ENCODE data around the gene SLAMF9. TPM values are rescaled to one million over a fixed set of nuclear protein-coding genes. Genes with fewer than 3 reads are reported as not detected.

Gene SLAMF9
- total and polyA plus RNA-seq, 2 donors (not counting 3 experiments of a cell fraction or from before 2014, with no cell fraction given), result not detected

DNA sequence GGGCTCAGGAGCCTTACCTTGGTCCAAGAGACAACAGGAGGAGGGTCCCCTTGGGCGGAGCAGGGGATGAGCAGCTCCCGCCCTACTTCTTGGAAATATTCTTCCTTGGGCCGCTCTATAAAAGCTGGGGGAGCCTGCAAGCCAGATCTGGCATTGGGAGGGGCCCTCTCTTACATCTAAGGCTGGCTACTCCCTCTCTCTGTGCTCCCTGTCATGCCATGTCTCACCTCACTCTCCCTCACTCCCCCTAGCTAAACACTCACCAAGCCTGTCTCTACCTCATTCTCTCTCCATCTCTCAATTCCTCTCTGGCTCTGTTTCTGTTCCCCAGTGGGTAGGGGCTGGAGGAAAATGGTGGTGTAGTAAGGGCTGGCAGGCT, 22.3 kb downstream of the SLAMF9 start:
- Histone ChIP-seq H3K4me3 (replicated peaks in 1 of 3; ENCODE audit: insufficient read depth in 1 of 3, low read depth in 1 of 3, low read length in 3 of 3) (no peak overlapping the region), H3K9me1 (replicated peaks; ENCODE audit: control insufficient read depth, extremely low read depth, insufficient read depth, low read length) (no peaks in the 10 kb centered on the region), H4K20me1 (replicated peaks; ENCODE audit: control insufficient read depth, extremely low read depth, insufficient read depth, low read length) (no peaks in the 10 kb centered on the region), H3K4me2 (ENCODE audit: insufficient read depth, low read length) (no peak overlapping the region), H2AFZ (ENCODE audit: low read depth, low read length) (no peak overlapping the region), H3K27ac (ENCODE audit: insufficient read depth, low read depth, low read length) (no peak overlapping the region), H3K9ac (replicated peaks; ENCODE audit: extremely low read depth, insufficient read depth, low read length) (no peak overlapping the region), H3K4me1 (ENCODE audit: control insufficient read depth, extremely low read depth, insufficient read depth, low read length) (no peaks in the 10 kb centered on the region), H3K36me3 (ENCODE audit: control insufficient read depth in 2 of 2, extremely low read depth in 1 of 2, insufficient read depth in 2 of 2, low read length in 2 of 2) (no peaks in the 10 kb centered on the region), H3K79me2 (ENCODE audit: control insufficient read depth, insufficient read depth, low read length) (no peaks in the 10 kb centered on the region), H3K9me3 (replicated peaks; ENCODE audit: control insufficient read depth, insufficient read depth, low read length) (no peaks in the 10 kb centered on the region), H3K27me3 (ENCODE audit: control insufficient read depth in 2 of 2, insufficient read depth in 2 of 2, low read length in 2 of 2) (peaks cover 0 to 4% of the 10 kb centered on the region in 2 experiments)
- DNase-seq (ENCODE audit: low read depth, low spot score), result no peak
- dilution Hi-C loops (cut with MboI; ENCODE audit: extremely low pct_ligation_motif_present, low sequenced_read_pairs), result no loop called here
- ChIA-PET POLR2A (no interaction called here), CTCF (interaction anchor here (1.0 to 13.3 kb wide), 2 partner anchors 64 to 74 kb away, joined by 3 to 169 read pairs; no protein-coding TSS in a partner anchor)
- no peak for FAIRE-seq
- TF ChIP-seq JUN (IDR thresholded peaks at IDR 0.05; ENCODE audit: borderline replicate concordance, insufficient read depth, insufficient read length, low read depth), result no peak
- no peak for TF ChIP-seq MYC (IDR thresholded peaks at IDR 0.05; ENCODE audit: low read depth, low read length)
- TF ChIP-seq GATA2 (IDR thresholded peaks at IDR 0.05; ENCODE audit: insufficient read depth, insufficient read length, low read depth, low read length), result no peak
- TF ChIP-seq CTCF (IDR thresholded peaks at IDR 0.05; ENCODE audit: extremely low read depth in 1 of 2, insufficient read depth in 1 of 2, low read depth in 1 of 2, low read length in 2 of 2), result no peak
- no peak for TF ChIP-seq FOS (IDR thresholded peaks at IDR 0.05; ENCODE audit: borderline replicate concordance, insufficient read depth, low read length)
- TF ChIP-seq MAX (IDR thresholded peaks at IDR 0.05; ENCODE audit: insufficient read depth, insufficient read length), result no peak
- TF ChIP-seq POLR2AphosphoS5 (IDR thresholded peaks at IDR 0.05; ENCODE audit: insufficient read depth, low read depth, low read length), result no peak
- TF ChIP-seq EZH2 (IDR thresholded peaks at IDR 0.05; ENCODE audit: borderline replicate concordance, low read depth, low read length, severe bottlenecking), result no peak
- TF ChIP-seq POLR2A (IDR thresholded peaks at IDR 0.05; ENCODE audit: low read depth, low read length), result no peak
- no TSS peak for BruUV-seq (replicated peaks)
- intact Hi-C loops (cut with micrococcal nuclease), result loop anchor here (2.0 kb wide), 1 partner anchor 411 kb away; the partner anchor contains the start of genes COPA and NCSTN

All from endothelial cell of umbilical vein (primary cell).